Fibroblast of villous mesenchyme (primary cell): ENCODE data around the gene NOL4L. TPM values are rescaled to one million over a fixed set of nuclear protein-coding genes. Genes with fewer than 3 reads are reported as not detected.

Source experiments
- DNase-seq: peaks from one replicate; pipeline ENCODE4 v3.0.0-alpha.2; 2010; ENCODE audit warnings: low read depth
- H3K4me3 ChIP-seq: 2 replicates; pipeline ENCODE4 v1.5.1; 2011; ENCODE audit warnings: low read depth, mild to moderate bottlenecking, low read length
- total RNA-seq: library from RNA; depleted of rRNA; stranded (reverse); fragments of >200 nt; gene quantifications from 2 replicates; pipeline ENCODE4 v1.2.3, GENCODE V29; 2012
- TF ChIP-seq, protein P1 (sequence below): IDR thresholded peaks from 2 replicates; pipeline ENCODE4 v1.5.1; 2012; ENCODE audit warnings: low read depth, mild to moderate bottlenecking, low read length; ENCODE audit not compliant: insufficient read depth

Gene NOL4L
- total RNA-seq, 1 donor: 9.9 TPM

DNA sequence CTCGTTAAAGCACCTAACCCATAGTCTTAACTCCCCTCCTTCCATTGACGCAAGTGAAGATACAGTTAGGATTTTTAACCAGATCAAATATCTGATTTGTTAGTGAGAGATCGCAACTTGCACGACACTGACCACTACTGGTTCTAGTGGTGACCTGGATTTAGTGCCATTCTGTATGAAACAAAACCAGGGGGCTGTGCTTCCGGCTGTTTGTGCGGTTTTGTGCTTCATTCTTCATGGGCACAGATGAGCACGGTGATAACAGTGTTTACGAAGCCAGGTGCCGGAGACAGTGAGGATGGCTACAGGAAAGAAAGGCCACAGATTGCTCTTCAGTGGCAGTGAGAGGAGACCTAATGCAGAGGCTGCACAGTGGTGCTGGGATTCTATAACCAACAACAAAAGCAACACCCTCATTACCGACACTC lies 75.5 kb downstream of the NOL4L start:
- TF ChIP-seq, protein P1, sequence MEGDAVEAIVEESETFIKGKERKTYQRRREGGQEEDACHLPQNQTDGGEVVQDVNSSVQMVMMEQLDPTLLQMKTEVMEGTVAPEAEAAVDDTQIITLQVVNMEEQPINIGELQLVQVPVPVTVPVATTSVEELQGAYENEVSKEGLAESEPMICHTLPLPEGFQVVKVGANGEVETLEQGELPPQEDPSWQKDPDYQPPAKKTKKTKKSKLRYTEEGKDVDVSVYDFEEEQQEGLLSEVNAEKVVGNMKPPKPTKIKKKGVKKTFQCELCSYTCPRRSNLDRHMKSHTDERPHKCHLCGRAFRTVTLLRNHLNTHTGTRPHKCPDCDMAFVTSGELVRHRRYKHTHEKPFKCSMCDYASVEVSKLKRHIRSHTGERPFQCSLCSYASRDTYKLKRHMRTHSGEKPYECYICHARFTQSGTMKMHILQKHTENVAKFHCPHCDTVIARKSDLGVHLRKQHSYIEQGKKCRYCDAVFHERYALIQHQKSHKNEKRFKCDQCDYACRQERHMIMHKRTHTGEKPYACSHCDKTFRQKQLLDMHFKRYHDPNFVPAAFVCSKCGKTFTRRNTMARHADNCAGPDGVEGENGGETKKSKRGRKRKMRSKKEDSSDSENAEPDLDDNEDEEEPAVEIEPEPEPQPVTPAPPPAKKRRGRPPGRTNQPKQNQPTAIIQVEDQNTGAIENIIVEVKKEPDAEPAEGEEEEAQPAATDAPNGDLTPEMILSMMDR: peak; percentile 35
- no peak overlapping the region for H3K4me3 ChIP-seq
- peak; percentile 60 for DNase-seq

DNA sequence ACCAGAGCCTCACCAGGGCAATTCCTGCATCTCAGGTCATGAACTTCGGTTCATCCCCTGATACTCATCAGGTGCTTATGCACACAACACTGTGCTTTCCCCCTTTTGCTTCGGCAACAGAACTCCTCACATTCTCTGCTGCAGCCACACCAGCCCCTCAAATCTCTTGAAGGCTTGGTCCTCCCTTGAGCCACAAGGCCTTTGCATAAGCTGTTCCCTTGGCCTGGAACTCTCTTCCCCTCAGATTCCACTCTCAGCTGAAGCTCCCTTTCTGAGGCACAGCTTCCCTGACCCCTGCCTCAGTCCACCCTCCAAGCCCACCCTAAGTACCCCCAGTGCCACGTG lies 76.4 kb downstream of the NOL4L start:
- H3K4me3 ChIP-seq: no peak overlapping the region
- TF ChIP-seq, protein P1: no peak
- DNase-seq: no peak

DNA sequence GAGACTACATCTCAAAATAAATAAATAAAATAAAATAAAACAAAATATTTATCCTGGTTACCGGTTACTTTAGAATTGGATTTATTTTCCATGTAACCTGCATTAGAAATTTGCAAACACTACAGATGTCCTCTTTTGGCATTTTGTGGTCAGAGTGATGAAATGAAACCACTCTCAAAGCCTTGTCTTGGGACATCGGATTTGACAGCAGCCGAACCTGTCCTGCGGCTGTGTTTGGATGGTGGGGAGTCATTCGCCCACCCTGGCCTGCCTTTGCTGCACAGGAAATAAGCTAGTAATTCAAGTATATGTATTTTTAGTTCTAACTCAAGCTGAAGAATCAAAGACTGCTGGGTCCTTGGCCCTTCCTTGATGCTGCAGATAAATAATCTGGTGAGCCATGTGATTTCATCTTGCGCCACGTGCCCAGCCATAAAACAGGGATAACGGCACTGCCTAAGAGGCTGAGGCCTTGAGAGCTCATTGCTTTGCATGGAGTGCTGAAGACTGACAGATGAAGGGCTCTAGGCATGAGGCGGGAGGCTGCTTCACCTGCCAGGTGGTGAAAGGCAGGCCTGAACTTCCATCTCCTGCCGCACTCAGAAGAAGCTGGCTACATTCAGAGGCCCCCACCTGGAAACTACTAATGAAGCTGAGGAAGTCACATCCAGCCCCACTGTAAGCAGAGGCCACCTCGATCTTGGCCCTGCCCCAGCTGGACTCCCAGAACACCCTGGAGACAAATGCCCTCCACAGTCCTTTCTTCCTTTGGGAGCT lies 76.9 kb downstream of the NOL4L start:
- no peak for DNase-seq
- TF ChIP-seq, protein P1: no peak
- no peak overlapping the region for H3K4me3 ChIP-seq

DNA sequence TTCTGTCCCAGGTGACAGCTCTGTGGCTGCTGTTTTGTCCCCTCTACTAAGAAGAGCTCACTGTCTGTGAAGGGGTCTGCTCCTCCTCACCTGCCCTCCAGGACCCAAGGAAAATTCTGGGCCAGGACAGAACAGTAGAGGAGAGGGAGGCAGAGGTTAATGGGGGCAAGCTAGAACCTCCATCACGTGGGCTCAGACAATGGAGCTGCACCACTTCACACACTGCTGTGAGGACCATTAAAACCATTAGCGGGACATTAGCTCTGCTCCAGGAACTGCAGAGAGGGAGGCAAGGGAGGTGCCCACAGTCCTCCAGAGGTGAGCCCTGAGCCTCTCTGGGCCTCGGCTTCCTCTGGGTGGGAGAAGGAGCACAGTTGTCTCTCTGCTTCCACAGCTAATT lies 78.4 kb downstream of the NOL4L start:
- H3K4me3 ChIP-seq: no peak overlapping the region
- no peak for DNase-seq
- TF ChIP-seq, protein P1: no peak

DNA sequence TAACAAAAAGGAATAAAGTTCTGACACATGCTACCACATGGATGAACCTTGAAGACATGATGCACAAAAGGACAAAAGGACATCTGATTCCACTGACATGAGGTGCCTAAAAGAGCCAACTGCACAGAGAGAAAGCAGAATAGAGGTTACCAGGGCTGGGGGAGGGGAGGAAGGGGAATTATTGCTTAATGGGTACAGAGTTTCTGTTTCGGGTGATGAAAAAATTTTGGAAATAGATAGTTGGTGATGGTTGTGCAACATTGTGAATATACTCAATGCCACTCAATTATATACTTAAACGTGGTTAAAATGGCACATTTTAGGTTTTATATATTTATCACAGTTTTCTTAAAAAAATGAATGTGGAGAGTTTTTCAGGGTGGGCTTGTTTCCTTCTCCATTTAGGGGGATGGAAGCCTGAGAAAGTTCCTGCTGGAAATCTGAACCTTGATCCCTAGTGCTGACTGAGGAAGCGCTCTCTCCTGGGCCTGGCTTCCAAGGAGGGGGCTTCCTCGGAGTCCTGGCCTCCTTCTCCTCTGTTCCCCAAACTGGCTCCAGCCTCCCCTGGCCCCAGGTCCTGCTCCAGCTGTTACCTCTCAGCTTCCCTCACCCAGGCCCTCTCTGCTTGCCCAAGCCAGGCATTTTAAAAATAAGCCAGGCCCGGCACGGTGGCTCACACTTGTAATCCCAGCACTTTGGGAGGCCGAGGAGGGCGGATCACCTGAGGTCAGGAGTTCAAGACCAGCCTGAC lies 79.2 kb downstream of the NOL4L start:
- DNase-seq: no peak
- no peak overlapping the region for H3K4me3 ChIP-seq
- TF ChIP-seq, protein P1: no peak

DNA sequence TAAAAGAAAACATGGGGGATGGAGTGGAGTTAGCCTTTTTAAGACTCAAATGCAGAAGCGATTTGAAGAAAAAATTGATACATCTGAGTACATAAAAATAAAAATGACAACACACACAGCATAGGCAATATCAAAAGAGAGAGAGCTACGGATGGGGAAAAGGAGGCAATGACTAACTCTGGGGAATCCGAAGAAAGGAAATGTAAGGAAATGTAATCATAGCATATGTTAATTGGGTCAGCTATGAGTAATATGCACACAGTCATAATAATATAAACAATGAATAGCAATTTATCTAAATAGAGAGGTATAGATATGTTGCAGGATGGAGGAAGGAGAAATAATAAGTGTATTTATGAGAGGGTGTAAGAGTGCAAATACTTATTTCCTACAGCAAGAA lies 83.4 kb downstream of the NOL4L start:
- no peak overlapping the region for H3K4me3 ChIP-seq
- peak; percentile 51 for DNase-seq
- TF ChIP-seq, protein P1: no peak
